NCI-H510A (cell line): ENCODE measurements around the gene UBE2D2.
A peak's percentile ranks its signal among the peaks of the same experiment; 100 is the strongest.

Experiments used
- DNase-seq: peaks from one replicate; lab custom pipeline; 2025; lab: John Stamatoyannopoulos, UW

The UBE2D2 gene

DNA sequence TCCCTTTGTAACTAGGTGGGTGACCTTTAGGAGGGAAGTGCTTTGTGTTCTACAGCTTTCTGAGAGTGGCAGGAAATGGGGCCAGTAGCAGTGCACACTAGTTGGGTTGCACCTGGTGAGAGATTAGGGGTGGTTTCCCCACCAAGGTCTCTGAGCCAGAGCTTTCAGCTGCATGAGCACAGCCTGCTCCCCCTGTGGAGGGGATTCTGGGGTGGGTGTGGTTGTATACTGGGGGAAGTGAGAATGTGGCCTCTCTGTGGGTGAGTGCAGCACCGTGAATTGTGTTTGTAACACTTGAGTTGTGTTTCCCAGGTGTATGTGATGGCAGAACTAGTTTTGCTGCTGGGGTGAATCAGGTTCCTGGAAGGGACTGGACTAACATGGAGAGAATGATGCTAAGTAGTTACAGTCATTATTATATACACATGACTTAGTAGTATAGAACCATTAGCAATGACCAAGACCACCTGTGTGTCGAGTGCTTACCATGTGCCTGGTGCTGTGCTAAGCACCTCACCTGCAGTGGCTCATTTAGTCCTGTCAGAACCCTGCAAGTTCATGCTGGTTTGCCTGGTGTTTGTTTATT lies 75.2 kb downstream of the UBE2D2 start:
- DNase-seq, result no peak

DNA sequence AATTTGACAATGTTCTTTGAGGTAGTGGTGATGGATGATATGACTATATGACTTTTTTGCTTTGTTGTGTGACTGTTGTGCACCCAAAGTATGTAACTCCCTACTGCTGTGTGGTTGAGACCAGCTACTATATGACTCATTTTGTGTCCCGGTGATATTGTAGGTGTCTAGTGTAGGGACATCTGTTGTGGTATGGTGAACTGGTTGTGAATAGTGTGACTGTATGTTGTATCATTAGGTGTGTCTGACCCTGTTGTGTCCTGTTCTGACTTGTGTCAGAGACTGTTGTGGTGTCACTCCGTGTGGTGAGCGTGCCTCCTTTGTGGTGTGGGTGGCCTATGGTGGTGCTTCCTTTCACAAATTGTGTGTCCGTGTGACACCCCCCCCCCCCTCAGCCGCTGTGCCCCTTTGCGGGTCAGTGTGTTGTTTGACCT lies 75.9 kb downstream of the UBE2D2 start:
- DNase-seq, result no peak

DNA sequence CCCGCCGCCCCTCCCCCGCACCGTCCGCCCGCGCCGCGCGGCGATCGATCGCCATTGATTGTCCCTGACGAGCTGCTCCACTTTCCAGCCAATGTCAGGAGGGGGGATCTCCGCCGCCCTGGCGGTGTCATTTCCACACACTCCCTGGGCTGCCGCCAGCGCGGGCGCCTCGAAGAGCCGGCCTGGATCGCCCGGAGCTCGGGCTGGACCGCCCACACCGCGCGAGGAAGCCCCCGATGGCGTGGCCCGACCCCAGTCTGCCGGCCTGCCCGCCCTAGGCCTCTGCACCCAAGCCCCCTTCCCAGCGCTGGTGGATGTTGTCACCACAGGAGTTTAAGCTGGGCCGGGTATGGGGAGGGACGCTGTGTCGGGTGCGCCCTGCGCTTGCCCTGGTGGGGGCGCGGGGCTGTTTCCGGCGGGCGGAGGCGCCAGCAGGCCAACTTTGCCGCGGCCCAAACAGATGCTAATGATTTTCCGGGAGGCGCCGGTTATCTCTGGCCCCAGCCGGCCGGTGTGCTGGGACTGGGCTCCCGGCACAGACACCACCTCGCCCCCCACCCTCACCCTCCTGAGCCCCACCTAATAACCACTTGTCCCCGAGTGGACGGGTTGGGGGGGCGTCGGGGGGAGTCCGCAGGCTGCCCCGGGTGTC lies 76.4 kb downstream of the UBE2D2 start:
- peak; percentile 51 for DNase-seq

DNA sequence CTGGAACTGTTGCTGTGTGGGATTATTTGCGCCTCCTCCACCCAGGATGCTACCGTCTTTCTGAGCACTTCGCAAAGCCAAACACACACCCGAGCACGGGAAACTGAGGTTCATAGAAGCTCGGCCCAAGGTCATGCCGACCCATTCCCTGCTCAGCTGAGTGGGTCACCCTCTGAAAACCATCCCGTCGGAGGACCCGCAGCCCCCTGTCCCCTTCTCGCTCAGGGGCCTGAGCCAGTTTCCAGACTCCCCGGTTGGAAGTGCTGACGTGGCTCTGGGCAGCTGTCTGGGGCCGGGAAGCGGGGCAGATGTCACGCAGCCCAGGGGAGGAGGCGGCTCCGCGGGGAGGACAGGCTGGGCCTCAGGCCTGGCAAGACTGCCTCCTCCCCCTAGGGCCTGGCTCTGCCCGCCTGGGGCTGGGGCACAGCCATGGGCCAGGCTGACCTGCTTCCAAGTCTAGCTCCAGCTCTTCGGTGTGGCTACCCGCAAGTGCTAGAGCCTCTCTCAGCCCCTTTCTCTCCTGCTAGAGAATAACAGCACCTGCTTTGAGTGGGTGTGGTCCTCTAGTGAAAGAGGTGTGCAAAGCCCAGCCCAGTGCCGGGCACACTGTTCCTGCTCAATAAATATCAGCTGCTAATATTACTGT lies 77.1 kb downstream of the UBE2D2 start:
- peak; percentile 74 for DNase-seq

DNA sequence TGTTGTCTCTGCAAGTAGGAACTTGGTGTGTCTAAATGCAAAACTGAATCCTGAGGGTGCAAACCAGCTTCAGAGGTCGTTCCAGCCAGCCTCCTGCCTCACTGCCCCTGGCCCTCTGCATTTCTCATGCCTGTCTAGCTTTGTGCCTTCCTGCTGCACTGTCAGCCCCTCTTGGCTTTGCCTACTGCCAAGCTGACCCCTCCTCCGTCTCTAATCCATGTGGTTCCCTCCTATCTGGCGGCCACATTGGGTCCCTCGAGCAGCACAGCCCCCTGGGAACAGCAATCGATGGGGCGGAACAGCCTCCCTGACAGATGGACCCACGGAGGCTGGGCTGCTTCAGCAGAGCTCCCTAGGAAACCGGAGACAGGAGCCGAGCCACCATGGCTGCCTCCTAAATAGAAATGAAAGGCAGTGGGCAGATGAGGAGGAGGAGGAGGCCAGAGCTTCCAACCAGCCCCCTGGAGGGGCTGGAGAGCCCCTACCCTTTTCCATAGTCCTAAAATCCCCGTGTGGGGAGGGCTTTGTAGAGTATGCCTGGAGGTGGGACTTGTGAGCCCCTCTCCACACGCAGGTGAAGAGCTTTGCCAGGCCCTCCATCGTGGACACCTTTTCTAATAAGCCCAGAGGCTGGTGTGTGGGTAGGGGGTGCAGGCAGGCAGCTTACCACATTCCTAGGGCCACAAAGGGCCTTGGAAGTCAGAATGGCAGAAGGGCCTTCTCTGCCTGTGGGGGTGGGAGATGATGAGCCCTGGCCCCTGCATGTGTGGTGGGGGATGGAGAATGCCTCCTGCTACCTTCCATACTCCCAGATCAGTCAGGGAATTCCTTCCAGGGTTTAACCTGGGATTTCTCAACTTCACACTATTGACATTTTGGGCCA lies 77.8 kb downstream of the UBE2D2 start:
- DNase-seq, result no peak

DNA sequence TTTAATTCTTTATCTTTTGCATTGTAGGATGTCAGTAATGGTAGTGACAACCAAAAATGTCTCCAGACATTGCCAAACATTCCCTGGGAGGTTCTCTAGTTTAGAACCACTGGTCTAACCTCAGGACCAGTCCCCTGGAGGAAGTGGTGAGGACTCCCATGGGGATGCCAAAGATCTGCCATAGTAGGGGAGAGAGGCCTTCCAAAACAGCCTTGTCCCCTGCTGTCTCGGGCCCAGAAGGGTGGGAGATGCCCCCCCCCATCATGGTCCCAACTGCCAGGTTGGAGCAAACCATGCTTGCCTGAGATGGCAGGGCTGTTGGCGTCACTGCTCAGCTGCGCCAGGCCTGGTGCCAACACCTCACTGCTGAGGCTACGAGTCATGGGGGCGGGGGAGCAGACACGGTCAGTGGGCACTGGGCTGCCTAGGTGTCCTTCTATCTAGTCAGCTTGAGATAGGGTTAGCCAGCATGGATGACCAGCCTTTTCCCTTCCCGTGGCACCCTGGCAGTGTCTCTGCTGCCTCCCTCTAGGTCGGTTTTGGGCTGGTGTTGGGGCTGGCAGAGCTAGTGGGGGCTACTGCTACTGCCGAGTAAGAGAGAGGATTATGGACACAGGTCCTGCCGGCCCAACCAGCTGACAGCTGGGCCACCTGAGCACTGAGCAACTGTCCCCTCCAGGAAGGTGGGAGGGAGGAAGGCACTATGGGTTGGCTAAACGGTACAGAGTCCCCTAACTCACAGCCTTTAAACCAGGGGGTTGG lies 78.7 kb downstream of the UBE2D2 start:
- DNase-seq, result no peak

DNA sequence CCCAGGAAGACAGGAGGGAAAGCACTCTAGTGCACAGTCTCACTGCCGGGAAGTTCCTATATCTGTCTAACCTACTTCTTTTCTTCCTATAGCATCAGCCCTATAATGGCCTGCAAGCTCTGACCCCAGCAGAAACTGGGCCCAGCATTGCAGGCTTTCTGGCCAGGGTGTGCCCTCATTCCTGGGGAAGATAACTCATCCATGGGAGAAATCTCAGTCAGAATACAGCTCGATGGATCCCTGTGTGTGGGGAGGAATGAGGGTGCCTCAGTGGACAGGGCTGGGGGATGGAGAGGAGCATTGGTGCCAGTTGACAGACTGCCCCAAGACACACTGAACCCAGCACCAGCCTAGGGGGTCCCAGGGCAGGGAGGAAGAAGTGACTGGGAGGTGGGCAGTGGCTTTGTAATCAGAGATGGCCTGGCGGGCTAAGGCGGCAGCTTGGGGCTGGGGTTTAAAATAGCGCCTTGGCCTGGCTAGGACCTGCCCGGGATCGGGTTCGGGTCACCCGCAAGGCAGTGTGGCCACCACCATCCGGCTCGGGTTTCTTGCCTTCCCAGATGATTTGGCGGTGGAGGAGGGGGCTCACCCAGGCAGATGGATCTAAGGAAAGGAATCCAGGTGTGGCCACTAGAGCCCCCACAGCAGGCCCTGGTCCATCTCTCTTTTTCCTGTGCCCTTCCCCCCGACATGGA lies 79.4 kb downstream of the UBE2D2 start:
- DNase-seq, result no peak

DNA sequence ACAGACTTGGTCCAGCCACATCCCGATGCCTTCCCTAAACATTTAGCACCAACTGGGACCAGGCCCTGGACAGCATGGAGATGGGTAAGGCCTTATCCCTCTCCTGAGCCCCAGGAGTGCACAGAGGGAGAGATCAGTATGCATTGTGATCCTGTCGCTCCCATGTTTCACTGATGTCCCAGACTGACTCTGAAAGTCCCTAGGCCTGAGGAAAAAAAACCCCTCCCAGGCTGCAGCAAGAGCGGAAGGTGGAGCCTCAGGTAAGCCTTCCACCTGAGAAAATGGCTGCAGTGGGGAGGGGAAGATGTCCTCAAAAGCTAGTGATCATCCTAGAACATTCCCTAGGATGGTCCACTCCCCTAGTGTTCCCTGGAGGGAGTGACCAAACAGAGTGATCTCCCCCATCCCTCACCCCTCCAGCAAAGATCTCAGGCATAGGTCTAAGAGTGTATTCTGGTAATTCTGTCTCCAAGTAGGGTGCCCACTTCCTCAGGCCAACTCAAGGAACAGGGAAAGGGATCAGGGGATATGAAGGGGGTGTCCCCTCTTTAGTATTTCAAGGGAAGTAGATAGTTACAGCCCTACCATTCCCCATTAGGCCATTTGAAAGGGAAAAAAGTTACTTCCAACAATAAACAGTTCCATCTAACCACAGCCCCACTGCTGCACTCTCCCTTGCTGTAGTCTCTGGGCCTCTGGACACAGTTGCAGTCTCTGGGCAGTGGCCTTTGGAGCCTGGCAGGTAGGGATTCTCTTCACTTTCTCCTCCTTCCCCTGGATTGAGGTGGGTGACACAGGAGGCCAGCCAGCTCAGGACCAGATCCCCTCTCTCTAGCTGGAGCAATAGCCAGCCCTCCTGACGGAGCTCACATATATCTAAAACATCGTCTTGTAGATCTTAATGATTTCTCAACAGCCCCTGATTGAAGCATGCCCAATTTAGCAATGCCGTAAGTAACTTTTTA lies 80.3 kb downstream of the UBE2D2 start:
- no peak for DNase-seq

DNA sequence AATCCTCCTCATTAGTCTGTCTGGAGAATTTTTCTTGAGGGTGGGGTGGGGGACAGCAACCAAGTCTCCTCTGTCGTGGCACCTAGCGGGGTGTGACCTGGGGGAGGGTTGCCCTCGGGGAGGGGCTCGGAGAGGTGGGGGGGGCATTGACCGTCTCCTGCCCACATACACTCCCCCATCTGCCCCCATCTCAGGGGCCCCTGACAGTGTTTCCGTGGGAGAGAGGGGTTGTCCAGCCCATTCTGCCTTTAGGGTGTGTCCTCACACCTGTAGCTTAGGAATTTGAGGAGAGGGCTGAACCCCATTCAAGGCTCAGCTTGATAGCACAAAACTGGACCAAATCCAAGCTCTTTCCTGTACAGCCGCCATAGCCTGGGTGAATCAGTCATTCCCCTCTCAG lies 81.1 kb downstream of the UBE2D2 start:
- DNase-seq, result no peak

DNA sequence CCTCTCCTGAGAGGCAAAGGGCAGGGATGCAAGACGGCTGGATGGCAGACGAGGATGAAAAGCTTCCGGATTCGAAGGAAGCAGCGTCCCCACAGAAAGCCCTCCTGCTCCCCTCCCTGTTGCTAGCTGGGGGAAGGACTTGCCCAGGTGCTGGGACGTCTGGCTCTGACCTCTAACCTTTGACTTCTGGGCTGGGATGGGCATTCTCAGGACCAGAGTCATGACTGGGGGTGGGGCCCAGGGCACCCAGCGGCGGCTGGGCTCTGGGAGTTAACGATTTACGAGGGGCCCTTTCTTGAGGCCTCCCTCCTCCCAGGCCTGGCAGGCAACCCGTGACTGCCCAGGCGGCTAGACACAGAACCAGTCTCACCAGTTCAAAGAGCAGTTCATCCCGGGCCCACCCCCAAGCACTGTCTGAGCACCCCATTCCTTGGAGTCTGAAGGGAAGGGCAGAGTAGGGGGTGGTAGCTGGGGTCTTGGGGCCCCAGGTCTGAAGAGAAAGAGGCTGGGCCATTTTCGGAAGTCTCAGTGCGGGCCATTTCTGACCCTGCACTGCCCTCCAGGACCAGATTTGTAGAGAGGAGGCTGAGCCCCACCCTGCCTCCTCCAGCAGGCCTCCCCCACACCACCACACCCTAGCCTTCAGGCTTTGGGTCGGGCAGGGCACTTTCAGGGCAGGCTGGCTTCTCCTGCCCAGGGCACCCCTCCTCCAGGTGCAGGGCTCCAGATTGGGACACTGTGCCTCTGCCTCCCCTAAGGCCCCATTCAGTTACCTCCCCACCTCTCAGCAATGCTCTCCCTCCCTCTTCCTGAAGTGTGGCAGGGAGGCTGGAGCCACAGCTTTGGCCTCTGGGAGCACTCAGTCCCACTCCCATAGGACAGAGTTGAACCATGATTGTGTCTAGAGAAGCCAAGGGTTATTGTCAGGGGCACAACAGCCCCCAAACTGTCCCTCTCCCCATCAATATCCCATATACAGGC lies 82.0 kb downstream of the UBE2D2 start:
- DNase-seq, result no peak

DNA sequence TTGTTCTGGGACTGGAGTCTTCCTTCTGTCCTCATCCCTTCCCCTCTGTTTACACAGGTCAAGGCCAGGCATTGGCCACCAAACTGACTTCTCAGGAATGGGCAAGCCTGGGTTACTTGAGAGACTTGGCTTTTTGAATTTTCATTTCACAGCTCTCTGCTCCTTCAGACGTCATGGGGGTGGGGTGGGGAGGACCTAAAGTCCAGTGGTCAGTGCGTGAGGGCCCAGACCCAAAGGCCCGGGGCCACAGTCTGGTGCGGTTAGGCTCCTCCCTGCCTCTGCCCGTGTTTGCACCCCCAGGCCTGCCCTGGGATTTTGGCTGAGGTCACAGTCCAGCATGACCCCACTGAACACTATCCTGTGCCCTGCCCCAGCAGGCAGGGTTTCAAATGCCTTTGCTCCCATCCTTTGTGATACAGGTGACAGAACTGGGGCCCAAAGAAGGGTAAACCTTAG lies 82.9 kb downstream of the UBE2D2 start:
- no peak for DNase-seq

DNA sequence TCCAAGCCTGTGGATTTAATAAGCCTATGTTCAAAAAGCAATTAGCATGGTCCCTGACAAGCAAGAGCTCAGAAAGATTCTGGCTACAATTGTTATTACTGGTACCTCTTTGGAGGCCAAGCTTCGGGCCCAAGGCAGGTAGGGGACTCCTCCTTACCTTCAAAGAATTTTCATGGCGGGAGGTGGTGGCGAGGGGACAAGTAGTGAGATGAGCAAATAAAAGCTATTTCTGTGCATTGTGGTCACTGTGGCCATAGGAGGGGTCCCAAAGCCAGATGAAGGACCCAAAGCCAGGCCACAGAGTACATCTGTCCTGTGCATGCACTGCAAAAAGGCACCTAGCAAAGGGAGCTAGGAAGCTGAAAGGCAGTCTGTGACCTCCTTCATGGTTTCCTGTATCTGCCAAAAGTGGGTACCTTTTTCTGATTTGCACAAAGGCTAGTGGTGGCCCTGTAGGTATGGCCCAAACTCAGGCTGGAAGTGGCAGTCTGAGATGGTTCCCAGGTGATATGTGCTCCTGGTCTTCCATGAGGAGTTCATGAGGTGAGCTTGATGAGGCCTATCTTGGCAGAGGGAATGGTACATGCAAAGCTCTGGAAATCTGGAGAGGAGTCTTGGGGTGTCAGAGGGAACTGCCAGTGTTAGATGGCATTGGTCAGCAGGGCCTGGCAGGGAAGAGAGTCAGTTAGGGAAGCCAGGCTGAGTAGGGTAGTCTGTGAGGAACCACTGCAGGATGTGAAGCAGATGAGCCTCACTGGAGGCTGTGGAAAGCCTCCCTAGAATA lies 83.7 kb downstream of the UBE2D2 start:
- no peak for DNase-seq

DNA sequence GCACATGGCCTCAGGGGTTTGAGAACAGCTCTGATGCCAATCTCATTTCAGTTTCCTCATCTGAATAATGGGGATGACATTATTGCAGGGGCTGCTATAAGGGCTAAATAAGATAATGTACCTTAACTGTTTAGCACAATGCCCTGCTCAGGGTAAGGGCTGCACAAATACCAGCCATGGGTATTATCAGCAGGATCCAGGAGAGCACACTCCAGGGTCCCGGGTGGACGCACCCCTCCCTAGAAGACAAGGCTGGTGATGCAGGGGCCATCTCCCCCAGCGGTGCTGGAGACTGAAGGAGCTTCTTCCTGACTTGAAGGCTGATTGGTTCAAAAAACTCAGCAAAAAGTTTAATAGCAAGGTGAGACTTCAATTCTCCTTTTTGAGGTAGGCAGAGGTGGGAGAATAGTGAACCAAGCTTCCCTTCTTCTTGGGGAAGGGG lies 84.3 kb downstream of the UBE2D2 start:
- no peak for DNase-seq

DNA sequence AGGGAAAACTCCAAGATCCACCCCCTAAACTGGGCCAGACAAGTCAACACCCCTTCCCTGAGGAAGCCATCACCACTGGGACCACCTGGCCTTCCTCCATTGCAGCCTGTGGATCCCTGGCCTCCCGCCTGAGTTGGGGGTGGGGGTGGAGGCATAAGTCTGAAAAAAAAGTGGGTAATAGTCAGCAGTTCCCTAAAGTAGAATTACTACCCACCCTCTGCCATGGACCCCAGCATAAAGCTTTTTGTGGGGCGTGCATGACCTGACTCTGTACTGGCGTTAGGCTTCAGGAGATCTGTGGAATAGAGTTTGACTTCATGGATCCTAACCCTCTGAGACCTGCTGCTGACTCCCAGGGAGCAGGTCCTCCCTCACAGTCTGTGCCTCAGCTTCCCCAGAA lies 85.0 kb downstream of the UBE2D2 start:
- DNase-seq, result no peak

DNA sequence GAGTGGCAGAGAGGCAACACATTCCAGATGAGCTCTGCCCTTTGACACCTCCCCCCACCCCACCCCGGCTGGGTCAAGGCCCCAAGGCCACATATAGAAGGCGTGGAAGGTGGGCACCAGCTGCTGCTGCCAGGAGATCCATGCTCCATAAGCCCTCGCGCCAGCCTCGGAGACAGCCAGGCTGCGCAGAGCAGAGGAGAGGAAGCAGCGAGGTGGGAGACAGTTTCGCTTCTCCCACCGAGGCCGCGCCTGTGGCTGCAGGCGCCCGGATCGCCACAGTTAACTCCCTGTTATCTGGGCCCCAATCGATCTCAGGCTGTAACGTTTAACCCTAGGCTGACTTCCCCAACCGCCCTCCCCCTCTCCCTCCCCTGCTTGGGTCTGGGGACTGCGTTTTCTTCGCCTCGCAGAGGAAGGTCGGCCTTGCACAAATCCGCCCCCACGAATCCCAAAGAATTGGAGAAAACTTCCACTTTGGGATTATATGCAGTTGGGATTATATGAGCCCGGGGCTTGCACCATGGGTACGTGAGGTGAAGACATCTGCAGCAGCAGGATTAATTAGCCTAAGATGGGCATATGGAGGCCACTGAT lies 85.9 kb downstream of the UBE2D2 start:
- no peak for DNase-seq

DNA sequence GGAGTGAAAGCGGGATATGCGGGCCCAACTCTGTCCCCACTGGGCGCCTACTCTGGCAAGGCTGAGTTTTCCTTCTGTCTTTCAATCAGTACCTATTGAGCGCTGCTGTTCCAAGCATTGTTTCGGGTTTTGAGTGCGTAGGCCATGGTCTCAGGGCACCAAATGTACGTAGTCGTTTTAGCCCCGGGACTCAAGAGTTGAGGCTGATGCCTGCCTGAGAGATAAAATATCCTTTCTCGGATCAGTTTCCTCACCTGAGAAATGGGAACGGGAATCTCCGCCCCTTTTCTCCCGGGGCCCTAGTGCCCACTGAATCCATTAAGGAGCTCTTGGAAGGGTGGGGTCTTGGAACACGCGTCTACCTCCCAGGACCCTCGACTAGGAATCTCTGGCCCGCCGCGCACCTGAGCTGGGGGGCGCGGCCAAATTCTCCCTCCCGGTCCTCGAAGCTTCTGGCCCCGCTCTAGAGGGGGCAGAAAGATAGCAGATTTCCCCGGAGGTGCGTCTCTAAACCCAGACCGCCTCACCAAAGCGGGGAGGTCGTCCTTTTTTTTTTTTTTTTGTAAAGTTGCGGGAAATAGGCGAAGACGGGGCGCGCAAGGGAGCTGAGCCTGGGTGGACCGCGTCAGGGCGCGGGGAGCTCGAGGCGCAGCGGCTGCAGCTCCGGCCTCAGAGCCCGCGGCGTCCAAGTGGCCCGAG lies 86.5 kb downstream of the UBE2D2 start:
- DNase-seq, result no peak
